GM19463 (cell line): Measurements from ENCODE around the gene MCF2L2.

Source experiments
- ATAC-seq: cut with Tn5 transposase; IDR thresholded peaks from one replicate; pipeline ENCODE4 v1.9.1; 2021; ENCODE audit warnings: mild to moderate bottlenecking, moderate library complexity; ENCODE audit not compliant: unreplicated experiment

The MCF2L2 gene

GRCh38 chr3:183370391-183370790, 58.0 kb downstream of the MCF2L2 start:
- ATAC-seq = no peak

- no peak for ATAC-seq
Measured at GRCh38 chr3:183369627-183370026, 58.8 kb downstream of the MCF2L2 start.

GRCh38 chr3:183369117-183369516, 59.3 kb downstream of the MCF2L2 start:
- ATAC-seq = no peak

DNA sequence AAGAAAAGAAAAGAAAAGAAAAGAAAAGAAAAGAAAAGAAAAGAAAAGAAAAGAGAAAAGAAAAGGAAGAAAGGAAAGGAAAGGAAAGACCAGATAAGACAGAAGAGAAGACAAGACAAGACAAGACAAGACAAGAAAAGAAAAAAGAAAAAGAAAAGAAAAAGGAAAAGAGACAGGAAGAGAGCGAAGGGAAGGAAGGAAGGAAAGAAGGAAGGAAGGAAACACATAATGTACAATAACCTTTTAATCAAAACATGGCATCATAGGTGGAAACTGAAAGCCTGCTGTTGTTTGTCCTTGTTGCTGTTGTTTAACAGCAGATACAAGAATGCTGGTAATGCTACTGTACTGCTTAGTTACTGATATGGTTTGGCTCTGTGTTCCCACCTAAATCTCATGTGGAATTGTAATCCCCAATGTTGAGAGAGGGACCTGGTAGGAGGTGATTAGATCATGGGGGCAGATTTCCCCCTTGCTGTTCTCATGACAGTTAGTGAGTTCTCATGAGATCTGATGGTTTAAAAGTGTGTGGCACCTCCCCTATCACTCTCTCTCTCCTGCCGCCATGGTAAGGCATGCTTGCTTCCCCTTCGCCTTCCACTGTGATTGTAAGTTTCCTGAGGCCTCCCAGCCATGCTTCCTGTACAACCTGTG, 67.3 kb downstream of the MCF2L2 start:
- ATAC-seq = no peak

- ATAC-seq = no peak
Measured at GRCh38 chr3:183359036-183359435, 69.4 kb downstream of the MCF2L2 start.

GRCh38 chr3:183357564-183358079, 70.8 kb downstream of the MCF2L2 start:
- no peak for ATAC-seq

GRCh38 chr3:183356920-183357319, 71.5 kb downstream of the MCF2L2 start:
- ATAC-seq = no peak

DNA sequence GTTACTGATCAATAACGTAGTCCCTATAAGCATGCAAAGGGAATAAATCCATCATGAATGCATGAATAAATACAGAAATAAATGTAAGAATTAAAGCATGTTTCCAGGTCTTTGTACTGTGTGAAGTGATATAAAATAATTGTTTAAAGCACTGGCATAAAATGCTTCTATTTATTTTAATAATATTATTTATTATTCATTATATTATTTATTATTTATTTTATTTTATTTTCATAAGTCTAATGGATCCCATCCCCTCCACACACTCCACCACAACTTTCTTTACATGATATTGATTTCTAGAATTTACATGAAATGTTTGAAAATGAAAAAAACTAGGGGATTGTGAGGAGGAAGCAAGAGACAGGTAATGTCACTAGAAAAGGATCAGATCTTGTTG, 73.5 kb downstream of the MCF2L2 start:
- ATAC-seq = no peak

GRCh38 chr3:183354325-183354831, 74.0 kb downstream of the MCF2L2 start:
- ATAC-seq = no peak

DNA sequence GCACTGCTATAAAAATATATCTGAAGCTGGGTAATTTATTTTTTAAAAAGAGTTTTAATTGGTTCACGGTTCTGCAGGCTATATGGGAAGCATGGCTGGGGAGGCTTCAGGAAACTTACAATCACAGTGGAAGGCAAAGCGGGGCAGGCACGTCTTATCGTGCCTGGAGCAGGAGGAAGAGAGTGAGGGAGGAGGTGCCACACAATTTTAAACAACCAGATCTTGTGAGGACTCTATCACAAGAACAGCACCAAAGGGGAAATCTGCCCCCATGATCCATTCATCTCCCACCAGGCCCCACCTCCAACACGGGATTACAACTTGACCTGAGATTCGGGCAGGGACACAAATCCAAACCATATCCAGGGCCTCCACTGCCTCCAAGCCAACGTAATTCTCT, 75.0 kb downstream of the MCF2L2 start:
- no peak for ATAC-seq

GRCh38 chr3:183350164-183350563, 78.3 kb downstream of the MCF2L2 start:
- no peak for ATAC-seq

DNA sequence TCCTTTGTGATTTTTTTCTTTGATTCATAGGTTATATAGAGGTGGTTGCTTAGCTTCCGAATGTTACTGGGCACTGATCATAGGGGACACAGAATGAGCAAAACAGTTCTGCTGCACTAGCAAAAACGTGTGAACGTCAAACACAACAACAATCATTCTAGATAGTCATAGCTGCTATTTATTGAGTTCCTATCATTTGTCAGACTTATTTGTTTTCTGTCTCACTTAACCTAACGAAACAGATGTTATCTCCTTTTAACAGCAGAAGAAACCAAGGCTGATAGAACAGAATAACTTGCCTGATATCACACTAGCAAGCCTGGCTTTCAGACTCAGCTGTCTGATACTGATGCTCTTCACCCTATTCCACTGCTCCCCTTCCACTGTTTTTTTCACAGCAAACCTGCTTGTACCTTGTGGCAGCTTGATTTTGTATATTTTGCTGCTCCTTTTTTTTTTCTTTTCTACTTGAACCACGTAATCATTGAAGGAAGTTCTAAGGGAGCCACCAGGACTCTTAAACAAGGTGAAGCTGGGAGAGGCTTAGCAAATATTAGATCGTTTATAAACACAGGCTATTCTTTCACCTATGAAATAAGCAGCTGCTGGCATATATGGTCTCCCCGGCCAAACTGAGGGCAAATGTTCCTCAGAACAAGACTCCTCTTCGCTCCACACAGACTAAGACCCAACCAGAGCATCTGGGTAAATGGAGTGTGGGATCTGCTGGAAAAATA, 78.8 kb downstream of the MCF2L2 start:
- no peak for ATAC-seq

GRCh38 chr3:183342824-183343223, 85.6 kb downstream of the MCF2L2 start:
- no peak for ATAC-seq

GRCh38 chr3:183341545-183342288, 86.7 kb downstream of the MCF2L2 start:
- no peak for ATAC-seq

- no peak for ATAC-seq
Measured at GRCh38 chr3:183340222-183340621, 88.2 kb downstream of the MCF2L2 start.

- no peak for ATAC-seq
Measured at GRCh38 chr3:183339461-183340086, 88.8 kb downstream of the MCF2L2 start.

DNA sequence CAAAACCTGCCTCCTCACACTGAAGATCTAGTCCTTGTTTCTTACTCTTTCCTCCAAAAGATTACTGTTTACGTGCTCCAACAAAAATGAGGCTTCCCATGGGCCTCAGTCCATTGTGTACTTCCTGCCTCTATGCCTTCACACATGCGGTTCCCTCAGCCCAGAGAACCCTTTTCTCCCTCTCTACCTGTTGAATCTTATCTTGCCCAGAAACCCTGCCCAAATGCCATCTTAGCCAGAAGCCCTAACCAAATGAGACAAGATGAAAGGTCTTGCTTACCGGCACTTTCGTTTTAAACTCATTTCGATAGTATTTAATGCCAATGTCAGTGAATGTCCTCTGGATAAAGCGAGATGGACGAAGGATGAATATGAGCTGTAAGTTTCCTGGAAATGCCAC, 89.9 kb downstream of the MCF2L2 start:
- ATAC-seq = no peak

DNA sequence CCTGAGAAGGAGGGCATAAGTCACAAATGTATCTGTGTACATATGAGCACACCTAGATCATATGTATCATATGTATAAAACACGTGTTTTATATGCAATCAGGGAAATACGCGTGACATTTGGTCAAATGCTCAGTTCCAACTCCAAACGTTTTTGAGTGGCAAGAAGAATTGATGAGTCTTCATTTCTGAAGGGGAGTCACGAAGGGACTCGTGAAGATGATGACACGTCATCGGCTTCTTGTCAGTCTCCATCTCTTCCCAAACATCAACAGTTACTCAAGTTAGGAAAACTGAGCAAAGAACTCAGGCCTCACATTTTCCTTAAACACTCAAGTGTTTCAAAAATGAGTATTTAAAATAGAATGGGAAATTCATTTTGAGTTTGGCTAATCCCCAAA, 95.9 kb downstream of the MCF2L2 start:
- ATAC-seq = no peak

DNA sequence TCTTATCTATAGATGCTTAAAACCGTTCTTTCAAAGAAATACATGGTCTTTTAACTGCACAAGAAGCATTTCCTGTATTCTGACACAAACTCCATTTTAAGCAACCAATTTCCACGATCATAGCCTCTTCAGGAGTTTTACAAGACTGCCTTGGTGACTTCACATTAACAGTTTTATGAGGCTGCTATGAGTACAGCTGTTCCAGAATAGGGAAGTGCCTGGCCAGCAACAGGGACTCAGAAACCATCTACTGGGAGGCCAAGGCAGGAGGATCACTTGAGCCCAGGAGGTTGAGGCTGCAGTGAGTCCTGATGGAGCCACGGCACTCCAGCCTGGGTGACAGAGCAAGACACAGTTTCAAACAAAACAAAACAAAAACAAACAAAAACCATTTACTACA, 96.9 kb downstream of the MCF2L2 start:
- no peak for ATAC-seq

GRCh38 chr3:183330881-183331280, 97.5 kb downstream of the MCF2L2 start:
- ATAC-seq = no peak

DNA sequence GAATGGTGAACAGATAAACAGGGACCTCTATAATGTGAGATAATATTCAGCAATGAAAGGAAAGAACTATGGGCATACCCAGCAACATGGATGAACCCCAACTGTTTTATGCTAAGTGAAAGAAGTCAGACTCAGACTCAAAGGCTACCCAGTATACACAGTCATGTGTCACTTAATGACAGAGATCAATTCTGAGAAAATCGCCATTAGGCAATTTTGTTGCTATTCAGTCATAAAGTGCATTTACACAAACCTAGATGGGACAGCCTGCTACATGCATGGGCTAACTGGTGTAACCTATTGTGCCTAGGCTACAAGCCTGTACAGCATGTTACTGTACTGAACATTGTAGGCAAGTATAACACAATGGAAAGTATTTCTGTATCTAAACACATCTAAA, 98.9 kb downstream of the MCF2L2 start:
- no peak for ATAC-seq
